Mucosa of stomach (tissue), 1 donor: ENCODE measurements around the gene KCNH4.
"Not testable (repeated sequence)": the region's sequence is repeated elsewhere in the genome, so short reads cannot be mapped to it uniquely, and the experiment has no call there.

Experiments used
- H3K27me3 ChIP-seq: one replicate; pipeline ENCODE4 v1.7.0; 2013; ENCODE audit warnings: mild to moderate bottlenecking, low read length; ENCODE audit not compliant: control insufficient read depth, insufficient read depth
- H3K36me3 ChIP-seq: one replicate; pipeline ENCODE4 v1.7.0; 2013; ENCODE audit warnings: low read length; ENCODE audit not compliant: control insufficient read depth, insufficient read depth
- H3K4me1 ChIP-seq: one replicate; pipeline ENCODE4 v1.7.0; 2013; ENCODE audit warnings: mild to moderate bottlenecking, low read length; ENCODE audit not compliant: control insufficient read depth, insufficient read depth
- H3K4me3 ChIP-seq: one replicate; pipeline ENCODE4 v1.7.0; 2013; ENCODE audit warnings: low read length
- H3K9ac ChIP-seq: one replicate; pipeline ENCODE4 v1.7.0; 2013; ENCODE audit warnings: mild to moderate bottlenecking, low read length, moderate library complexity
- H3K9me3 ChIP-seq: one replicate; pipeline ENCODE4 v1.7.0; 2013; ENCODE audit warnings: mild to moderate bottlenecking, low read length, moderate library complexity; ENCODE audit not compliant: control insufficient read depth
- donor health status: Pancreatic carcinoma.

Gene KCNH4

GRCh38 chr17:42180922-42181850 is at the start of gene KCNH4:
KCNH4 (minus strand) TSS chr17:42181142; CDS start chr17:42180945, 197 bp downstream.
- H3K4me3 ChIP-seq = peak within 1 kb of the TSS; percentile 41
- no peaks in the 10 kb centered on the region for H3K36me3 ChIP-seq
- H3K9ac ChIP-seq = no peak within 1 kb of the TSS
- H3K4me1 ChIP-seq = peaks cover 45% of the 10 kb centered on the region
- H3K9me3 ChIP-seq = no peaks in the 10 kb centered on the region
- peaks cover 31% of the 10 kb centered on the region for H3K27me3 ChIP-seq

GRCh38 chr17:42230225-42230624 is 49.3 kb upstream of the KCNH4 start:
- Histone ChIP-seq H3K36me3 (no peaks in the 10 kb centered on the region), H3K9me3 (no peaks in the 10 kb centered on the region), H3K27me3 (no peaks in the 10 kb centered on the region), H3K9ac (no peak overlapping the region), H3K4me3 (no peak overlapping the region), H3K4me1 (no peaks in the 10 kb centered on the region)

GRCh38 chr17:42227849-42228700 is 47.1 kb upstream of the KCNH4 start:
- Histone ChIP-seq H3K36me3 (no peaks in the 10 kb centered on the region), H3K4me1 (no peaks in the 10 kb centered on the region), H3K27me3 (no peaks in the 10 kb centered on the region), H3K9me3 (no peaks in the 10 kb centered on the region), H3K4me3 (no peak overlapping the region), H3K9ac (no peak overlapping the region)

GRCh38 chr17:42225646-42226045 is 44.7 kb upstream of the KCNH4 start:
- Histone ChIP-seq H3K9ac (no peak overlapping the region), H3K36me3 (no peaks in the 10 kb centered on the region), H3K4me1 (no peaks in the 10 kb centered on the region), H3K27me3 (no peaks in the 10 kb centered on the region), H3K9me3 (no peaks in the 10 kb centered on the region), H3K4me3 (no peak overlapping the region)

DNA sequence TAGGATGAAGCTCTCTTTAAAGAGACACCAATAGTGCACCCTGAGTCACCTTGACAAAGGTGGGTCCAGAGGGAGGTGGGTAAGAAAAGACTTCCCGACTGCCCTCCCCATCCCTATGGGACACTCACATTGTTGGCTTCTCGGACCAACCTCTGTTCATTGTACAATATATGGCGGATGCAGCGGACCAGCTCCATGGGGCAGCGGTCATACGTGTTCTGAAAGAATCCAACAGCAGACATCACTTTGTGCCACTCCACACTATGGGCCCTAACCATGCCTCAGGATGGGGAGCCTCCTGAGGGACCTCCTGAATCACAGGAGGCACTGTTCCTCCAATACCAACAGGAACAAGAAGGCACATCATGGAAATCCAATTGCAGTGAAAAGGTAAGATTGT is 43.7 kb upstream of the KCNH4 start:
- Histone ChIP-seq H3K9me3 (no peaks in the 10 kb centered on the region), H3K36me3 (no peaks in the 10 kb centered on the region), H3K4me3 (no peak overlapping the region), H3K4me1 (no peaks in the 10 kb centered on the region), H3K9ac (no peak overlapping the region), H3K27me3 (no peaks in the 10 kb centered on the region)

GRCh38 chr17:42221886-42222745 is 41.2 kb upstream of the KCNH4 start:
- Histone ChIP-seq H3K4me3 (no peak overlapping the region), H3K36me3 (no peaks in the 10 kb centered on the region), H3K9ac (no peak overlapping the region), H3K27me3 (no peaks in the 10 kb centered on the region), H3K4me1 (no peaks in the 10 kb centered on the region), H3K9me3 (no peaks in the 10 kb centered on the region)

DNA sequence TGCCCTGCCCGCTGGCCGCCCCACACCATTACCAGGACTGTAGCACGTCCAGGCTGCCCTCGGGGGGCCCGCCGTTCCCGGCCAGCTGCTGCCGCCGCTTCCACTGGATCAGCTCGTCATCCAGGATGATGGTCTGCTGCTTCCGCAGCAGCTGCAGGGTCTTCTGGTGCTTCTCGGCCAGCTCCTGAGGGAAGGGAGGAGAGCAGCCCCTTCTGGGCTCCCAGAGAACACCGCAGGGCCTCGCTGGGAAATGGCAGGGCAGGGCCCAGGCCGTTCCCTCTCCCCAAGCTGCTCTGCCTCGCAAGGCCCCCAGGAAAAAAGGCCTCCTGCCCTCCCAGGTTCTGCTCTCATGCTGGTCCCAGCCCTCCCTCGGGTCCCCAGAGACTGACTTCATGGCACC is 38.3 kb upstream of the KCNH4 start:
- not testable (repeated sequence) for H3K4me1 ChIP-seq, H3K4me3 ChIP-seq, H3K9ac ChIP-seq, H3K9me3 ChIP-seq, H3K36me3 ChIP-seq, H3K27me3 ChIP-seq

- H3K27me3 ChIP-seq = no peaks in the 10 kb centered on the region
- peaks cover 3% of the 10 kb centered on the region for H3K36me3 ChIP-seq
- no peaks in the 10 kb centered on the region for H3K9me3 ChIP-seq
- H3K4me1 ChIP-seq = no peaks in the 10 kb centered on the region
- no peak overlapping the region for H3K9ac ChIP-seq
- no peak overlapping the region for H3K4me3 ChIP-seq
Measured at GRCh38 chr17:42214156-42214555, 33.2 kb upstream of the KCNH4 start.

DNA sequence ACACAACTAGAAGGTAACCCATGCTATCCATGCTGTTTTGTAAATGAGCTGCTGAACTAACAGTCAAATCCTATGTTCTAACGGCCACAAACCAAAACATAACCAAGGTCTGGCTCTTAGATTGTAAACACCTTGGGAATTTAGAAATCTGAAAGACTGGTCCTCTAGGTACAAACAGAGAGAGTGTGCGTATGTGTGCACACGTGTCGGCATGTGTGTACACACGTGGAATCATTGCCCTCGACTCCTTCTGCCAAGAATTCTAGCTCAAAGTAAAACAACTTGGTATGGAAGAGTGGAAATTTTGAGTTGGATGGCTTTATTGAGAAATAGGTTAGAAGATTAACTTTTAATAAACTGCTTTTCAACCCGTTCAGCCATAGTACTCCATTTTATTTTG is 31.4 kb upstream of the KCNH4 start:
- Histone ChIP-seq H3K36me3 (peaks cover 3% of the 10 kb centered on the region), H3K4me3 (no peak overlapping the region), H3K4me1 (no peaks in the 10 kb centered on the region), H3K27me3 (no peaks in the 10 kb centered on the region), H3K9ac (no peak overlapping the region), H3K9me3 (no peaks in the 10 kb centered on the region)

DNA sequence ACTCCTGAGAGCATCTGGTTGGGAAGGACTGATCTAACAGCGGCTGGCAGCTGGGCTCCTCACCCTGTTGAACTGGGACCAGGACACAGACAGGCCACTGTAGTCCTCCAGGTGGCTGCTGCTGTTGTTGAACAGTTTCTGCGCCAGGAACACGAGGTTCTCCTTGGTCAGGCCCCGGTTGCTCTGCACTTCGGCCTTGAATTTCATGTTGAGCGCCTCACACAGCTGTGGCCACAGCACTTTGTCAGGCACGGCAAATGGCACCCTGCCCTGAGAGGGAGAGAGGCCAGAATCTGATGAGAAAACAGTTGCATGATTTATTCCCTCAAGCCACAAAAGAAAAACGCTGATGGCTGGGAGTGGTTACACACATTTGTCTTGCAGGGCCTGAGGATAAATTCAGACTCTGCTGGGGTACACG is 31.0 kb upstream of the KCNH4 start:
- H3K4me1 ChIP-seq, H3K27me3 ChIP-seq, H3K36me3 ChIP-seq, H3K9ac ChIP-seq, H3K4me3 ChIP-seq, H3K9me3 ChIP-seq: not testable (repeated sequence)

- H3K9ac ChIP-seq = no peak overlapping the region
- H3K9me3 ChIP-seq = no peaks in the 10 kb centered on the region
- H3K27me3 ChIP-seq = no peaks in the 10 kb centered on the region
- no peaks in the 10 kb centered on the region for H3K4me1 ChIP-seq
- H3K4me3 ChIP-seq = no peak overlapping the region
- peaks cover 7% of the 10 kb centered on the region for H3K36me3 ChIP-seq
Measured at GRCh38 chr17:42210046-42210445, 29.1 kb upstream of the KCNH4 start.
